Testis (tissue), 3 donors: ENCODE results near the gene KCTD17. TPM values are rescaled to one million over a fixed set of nuclear protein-coding genes. Genes with fewer than 3 reads are reported as not detected.

Experiments
- DNase-seq: peaks from one replicate; pipeline ENCODE4 v3.0.0-alpha.2; 2019
- H3K27ac ChIP-seq, 2 donors: fragments of 200-600 bp; sonication (generic); one replicate each; pipeline ENCODE4 v1.5.1; 2019
- H3K27me3 ChIP-seq: fragments of 200-600 bp; sonication (generic); one replicate; pipeline ENCODE4 v1.5.1; 2019
- H3K36me3 ChIP-seq: fragments of 200-600 bp; sonication (generic); one replicate; pipeline ENCODE4 v1.5.1; 2017; ENCODE audit warnings: low read depth; ENCODE audit errors: missing control alignments
- H3K4me1 ChIP-seq: fragments of 200-600 bp; sonication (generic); one replicate; pipeline ENCODE4 v1.5.1; 2019
- H3K4me3 ChIP-seq, 2 donors: fragments of 200-600 bp; sonication (generic); one replicate each; pipeline ENCODE4 v1.5.1; 2017 to 2019
- H3K9me3 ChIP-seq: fragments of 200-600 bp; sonication (generic); one replicate; pipeline ENCODE4 v1.5.1; 2017
- CTCF ChIP-seq, 3 experiments: fragments of 450-650 bp in 2 of 3; fragments of 200-600 bp in 1 of 3; sonication (generic) in 1 of 3; IDR thresholded peaks; one replicate each; pipeline ENCODE4 v1.5.1; 2016 to 2019; ENCODE audit warnings: antibody characterized with exemption in 3 of 3, mild to moderate bottlenecking in 2 of 3, moderate library complexity in 1 of 3
- POLR2A ChIP-seq: fragments of 450-650 bp; IDR thresholded peaks from one replicate; pipeline ENCODE4 v1.6.1; 2017; ENCODE audit warnings: antibody characterized with exemption, mild to moderate bottlenecking, moderate library complexity
- WGBS, 2 donors: methylation state at CpG; one replicate each; pipeline ENCODE4 v1.1.5; 2018; 5-methylcytosine and 5-hydroxymethylcytosine counted together
- intact Hi-C: fragments of 100-400 bp; cut with DNase I; formaldehyde crosslinking; loops from one replicate; pipeline ENCODE4 v1.15.1; 2023; ENCODE audit warnings: low total_unique reads
- polyA plus RNA-seq: library from polyadenylated mRNA; stranded (reverse); fragments of 350-450 nt; fragmentation: Illumina TruSeq; extraction: RNeasy Lipid Tissue Mini Kit (QIAGEN cat#74804); gene quantifications from one replicate; pipeline ENCODE4 v1.2.3, GENCODE V29; 2014; ENCODE audit warnings: low read depth, low replicate concordance; ENCODE audit not compliant: insufficient read depth
- total RNA-seq, 2 donors: library from RNA; depleted of rRNA; stranded (reverse); fragments of >200 nt; gene quantifications; one replicate each; pipeline ENCODE4 v1.2.3, GENCODE V29; 2016

Gene KCTD17
- total and polyA plus RNA-seq, 3 donors from 2014 or later: 39.1 to 99.1 (median 57.0) TPM

GRCh38 chr22:37084385-37084784 is 32.8 kb downstream of the KCTD17 start:
- no peaks in the 10 kb centered on the region for H3K4me1 ChIP-seq
- intact Hi-C loops: no loop called here
- H3K36me3 ChIP-seq: no peaks in the 10 kb centered on the region
- H3K27ac ChIP-seq: no peak overlapping the region
- 83 to 90% methylated on average over 6 to 10 of the region's 10 CpGs for WGBS, 2 donors
- TF ChIP-seq POLR2A: no peak
- TF ChIP-seq CTCF (IDR thresholded peaks at IDR 0.05): no peak
- no peaks in the 10 kb centered on the region for H3K9me3 ChIP-seq
- no peak overlapping the region for H3K4me3 ChIP-seq
- no peaks in the 10 kb centered on the region for H3K27me3 ChIP-seq
- DNase-seq: no peak

DNA sequence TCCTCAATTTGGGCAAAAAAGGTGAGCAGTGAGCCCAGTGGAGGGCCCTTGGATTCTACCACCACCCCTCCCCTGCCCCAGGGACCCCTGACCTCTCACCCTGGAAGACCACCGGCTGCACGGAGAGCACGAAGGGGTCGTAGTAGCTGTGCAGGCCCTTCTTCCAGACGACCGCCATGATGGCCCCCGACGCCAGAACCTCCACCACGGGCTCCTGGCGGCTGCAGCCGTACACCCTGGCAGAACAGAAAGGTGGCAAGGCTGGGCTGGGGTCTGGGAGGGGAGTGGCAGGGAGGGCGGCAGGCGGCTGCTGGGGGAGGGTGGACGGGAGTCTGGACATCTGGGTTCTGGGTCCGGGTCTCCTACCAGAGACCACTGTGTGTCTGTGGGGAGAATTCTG is 34.6 kb downstream of the KCTD17 start:
- Histone ChIP-seq H3K36me3 (no peaks in the 10 kb centered on the region), H3K27me3 (no peaks in the 10 kb centered on the region)
- TF ChIP-seq POLR2A (no peak), CTCF (IDR thresholded peaks at IDR 0.05) (no peak)

DNA sequence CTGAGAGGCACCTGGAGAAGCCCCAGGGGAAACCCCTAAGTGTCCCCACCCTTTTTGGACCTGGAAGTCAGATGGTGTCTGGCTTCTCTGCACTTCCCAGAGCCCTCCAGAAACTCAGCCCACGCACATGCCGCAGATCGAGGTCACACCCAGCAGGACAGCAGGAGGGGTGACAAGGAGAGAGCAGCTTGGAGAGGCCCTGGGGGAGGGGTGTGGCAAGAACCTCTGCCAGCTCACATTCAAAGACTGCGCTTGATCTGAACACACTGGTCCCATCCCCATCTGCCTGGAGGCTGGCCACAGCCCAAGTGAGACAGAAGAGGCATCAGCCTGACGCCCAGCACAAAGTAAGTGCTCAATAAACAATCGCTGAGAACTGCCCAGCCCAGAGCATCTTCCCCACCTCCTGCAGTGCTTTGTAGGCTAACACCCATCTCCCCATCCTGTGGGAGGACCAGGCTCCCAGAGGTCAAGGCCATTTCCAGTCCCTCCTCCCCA is 36.6 kb downstream of the KCTD17 start:
- H3K27ac ChIP-seq: no peak overlapping the region
- H3K36me3 ChIP-seq: no peaks in the 10 kb centered on the region
- WGBS, 2 donors: 43 to 51% methylated on average over 6 of the region's 6 CpGs
- no peaks in the 10 kb centered on the region for H3K4me1 ChIP-seq
- intact Hi-C loops: no loop called here
- H3K4me3 ChIP-seq: no peak overlapping the region
- TF ChIP-seq CTCF (IDR thresholded peaks at IDR 0.05) (no peak), POLR2A (no peak)
- DNase-seq: peak; percentile 55
- H3K27me3 ChIP-seq: no peaks in the 10 kb centered on the region
- H3K9me3 ChIP-seq: no peaks in the 10 kb centered on the region

More for the DNA sequence above, 34.6 kb downstream of the KCTD17 start:
- Histone ChIP-seq H3K4me1 (no peaks in the 10 kb centered on the region), H3K27ac (no peak overlapping the region), H3K4me3 (no peak overlapping the region), H3K9me3 (no peaks in the 10 kb centered on the region)
- intact Hi-C loops: no loop called here
- WGBS, 2 donors: 77 to 80% methylated on average over 10 to 15 of the region's 15 CpGs
- DNase-seq: no peak

- DNase-seq: no peak
- Histone ChIP-seq H3K27ac (no peak overlapping the region), H3K9me3 (no peaks in the 10 kb centered on the region), H3K4me1 (no peaks in the 10 kb centered on the region), H3K4me3 (no peak overlapping the region), H3K36me3 (no peaks in the 10 kb centered on the region), H3K27me3 (no peaks in the 10 kb centered on the region)
- 81 to 84% methylated on average over 10 to 17 of the region's 17 CpGs for WGBS, 2 donors
- no peak for TF ChIP-seq CTCF (IDR thresholded peaks at IDR 0.05)
- no peak for TF ChIP-seq POLR2A
- intact Hi-C loops: no loop called here
Observed at GRCh38 chr22:37088750-37089408, 37.3 kb downstream of the KCTD17 start.

DNA sequence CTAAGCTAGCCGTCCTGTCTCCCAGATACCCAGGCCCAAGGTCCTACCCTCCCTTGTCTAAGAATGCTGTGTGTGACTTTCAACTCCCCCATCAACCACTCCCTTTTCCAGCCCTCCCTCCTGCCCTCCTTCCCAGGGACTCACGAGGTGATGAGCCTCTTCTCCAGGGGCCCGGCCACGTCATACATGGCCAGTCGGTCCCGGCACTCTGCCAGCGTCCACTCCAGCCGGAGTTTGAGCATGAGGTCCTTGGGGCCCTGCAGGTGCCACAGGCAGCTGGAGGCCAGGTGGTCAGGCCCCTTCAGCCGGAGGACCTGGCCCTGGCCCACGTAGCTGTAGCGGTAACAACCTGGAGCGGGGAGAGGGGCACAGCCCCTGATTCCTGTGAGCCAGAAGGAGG is 37.9 kb downstream of the KCTD17 start:
- DNase-seq: no peak
- no peaks in the 10 kb centered on the region for H3K4me1 ChIP-seq
- no peaks in the 10 kb centered on the region for H3K36me3 ChIP-seq
- H3K9me3 ChIP-seq: no peaks in the 10 kb centered on the region
- TF ChIP-seq CTCF (IDR thresholded peaks at IDR 0.05) (no peak), POLR2A (no peak)
- WGBS, 2 donors: 55 to 73% methylated on average over 8 to 12 of the region's 12 CpGs
- H3K27ac ChIP-seq: no peak overlapping the region
- no peaks in the 10 kb centered on the region for H3K27me3 ChIP-seq
- intact Hi-C loops: no loop called here
- H3K4me3 ChIP-seq: no peak overlapping the region
